GM21381 (cell line): ENCODE measurements around the gene ZFX.
"Not testable (repeated sequence)": the region's sequence is repeated elsewhere in the genome, so short reads cannot be mapped to it uniquely, and the experiment has no call there.

ENCODE experiments used
- ATAC-seq: cut with Tn5 transposase; IDR thresholded peaks from one replicate; pipeline ENCODE4 v1.9.1; 2021; ENCODE audit warnings: mild to moderate bottlenecking, moderate library complexity; ENCODE audit not compliant: unreplicated experiment

Gene ZFX

DNA sequence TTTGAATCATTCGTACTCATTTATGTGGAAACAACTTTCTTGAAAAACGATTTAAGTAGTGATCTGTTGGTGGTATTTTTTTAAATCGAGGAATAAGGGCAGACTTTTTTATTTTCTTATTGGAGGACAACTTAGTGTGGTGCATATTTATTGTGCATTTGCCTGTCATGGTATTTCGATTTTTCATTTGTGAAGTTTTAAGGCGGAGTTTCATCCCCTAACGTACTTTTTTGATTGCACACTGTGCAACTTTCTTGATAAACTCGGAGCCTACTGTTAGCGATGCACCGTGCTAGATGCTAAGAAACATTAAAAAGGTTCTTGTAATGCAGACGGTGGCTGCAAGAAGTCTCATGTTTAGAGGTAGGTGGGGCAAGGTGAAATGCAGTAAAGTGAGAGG, 1.4 kb downstream of the ZFX start:
- ATAC-seq = no peak

DNA sequence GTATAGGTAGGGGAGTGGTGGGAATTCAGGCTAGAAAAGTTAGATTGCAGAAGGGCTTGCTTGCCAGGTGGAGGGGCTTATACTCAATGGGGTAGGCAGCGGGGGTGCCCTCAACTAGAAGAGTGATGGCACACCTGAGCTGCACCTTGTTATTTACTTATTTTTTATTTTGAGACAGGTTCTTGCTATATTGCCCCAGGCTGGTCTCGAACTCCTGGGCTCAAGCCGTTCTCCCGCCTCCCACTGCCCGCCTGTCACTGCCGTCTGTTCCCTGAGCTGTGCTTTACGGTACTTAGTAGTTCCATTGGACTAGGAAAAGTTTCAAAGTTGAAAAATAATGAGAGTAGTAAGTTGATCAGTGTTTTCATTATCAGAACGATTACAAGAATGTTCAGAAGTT, 2.0 kb downstream of the ZFX start:
- ATAC-seq = no peak

- no peak for ATAC-seq
These were observed 3.8 kb downstream of the ZFX start for GRCh38 chrX:24153178-24153795.

DNA sequence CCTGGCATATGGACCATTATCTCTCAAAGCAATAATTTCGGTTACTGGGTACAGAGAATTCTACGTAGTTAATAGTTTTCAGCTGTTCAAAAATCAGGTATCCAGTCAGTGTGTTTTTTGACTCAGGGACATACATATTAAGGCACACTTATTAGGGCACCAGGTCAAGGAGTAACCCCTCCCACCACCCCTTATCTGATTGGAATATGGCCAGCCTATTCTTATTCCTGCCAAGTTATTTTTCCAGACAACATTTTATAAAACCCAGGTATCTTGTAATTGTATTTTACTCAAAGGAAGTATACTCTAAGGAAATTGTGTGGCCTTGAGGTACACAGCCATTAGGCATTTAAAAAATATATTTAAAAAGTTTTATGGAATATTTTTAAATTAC, 4.3 kb downstream of the ZFX start:
- no peak for ATAC-seq

GRCh38 chrX:24154490-24155034, 5.0 kb downstream of the ZFX start:
- no peak for ATAC-seq

DNA sequence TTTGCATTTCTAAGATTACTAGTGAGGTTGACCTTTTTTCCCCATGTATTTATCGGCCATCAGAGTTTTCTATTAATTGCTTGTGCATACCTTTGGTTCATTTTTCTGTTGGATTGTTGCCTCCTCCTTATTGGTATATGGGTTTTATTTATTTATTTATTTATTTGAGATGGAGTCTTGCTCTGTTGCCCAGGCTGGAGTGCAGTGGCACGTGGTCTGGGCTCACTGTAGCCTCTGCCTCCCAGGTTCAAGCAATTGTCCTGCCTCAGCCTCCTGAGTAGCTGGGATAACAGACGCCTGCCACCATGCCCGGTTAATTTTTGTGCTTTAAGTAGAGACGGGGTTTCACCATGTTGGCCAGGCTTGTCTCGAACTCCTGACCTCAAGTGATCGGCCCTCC, 6.2 kb downstream of the ZFX start:
- not testable (repeated sequence) for ATAC-seq

DNA sequence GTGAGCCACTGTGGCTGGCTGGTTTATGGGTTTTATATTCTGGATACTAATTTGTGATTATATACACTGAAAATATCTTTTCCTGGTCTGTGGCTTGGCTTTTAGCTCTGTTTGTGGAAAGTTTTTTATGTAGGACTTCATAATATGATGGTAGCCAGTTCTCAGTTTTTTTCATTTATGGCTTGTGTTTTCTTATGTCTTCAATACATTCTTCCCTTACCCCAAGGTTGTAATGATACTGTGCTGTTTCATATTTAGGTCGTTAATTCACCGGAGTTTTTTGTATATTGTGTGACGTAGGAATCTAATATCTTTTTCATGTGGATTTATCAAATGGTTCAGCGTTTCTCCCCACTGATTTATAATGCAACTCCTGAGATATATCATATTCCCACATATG, 6.6 kb downstream of the ZFX start:
- no peak for ATAC-seq

GRCh38 chrX:24158881-24159280, 9.4 kb downstream of the ZFX start:
- ATAC-seq = no peak

GRCh38 chrX:24166078-24166477, 16.5 kb downstream of the ZFX start:
- ATAC-seq = no peak

GRCh38 chrX:24167719-24168472, 18.4 kb downstream of the ZFX start:
- no peak for ATAC-seq

GRCh38 chrX:24168807-24169206, 19.3 kb downstream of the ZFX start:
- ATAC-seq = peak; percentile 65

DNA sequence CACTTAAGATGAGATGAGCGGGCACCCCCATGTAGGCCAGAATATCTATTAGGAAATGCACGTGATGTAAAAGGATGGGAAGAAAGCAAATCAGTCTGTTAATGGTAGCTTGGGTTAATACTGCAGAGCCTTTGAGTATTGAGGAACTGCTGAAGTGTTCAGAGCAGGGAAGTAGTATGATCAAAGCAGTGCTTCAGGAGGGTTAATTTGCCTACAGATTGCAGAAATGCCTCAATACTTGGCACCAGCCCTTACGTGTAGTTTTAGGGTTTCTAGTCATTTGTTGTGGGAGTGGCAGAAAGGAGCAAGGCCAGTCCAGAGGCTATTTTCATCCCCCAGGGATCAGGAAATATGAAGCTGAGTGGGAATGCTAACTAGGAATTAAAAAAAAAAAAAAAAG, 19.7 kb downstream of the ZFX start:
- ATAC-seq = peak; percentile 64

DNA sequence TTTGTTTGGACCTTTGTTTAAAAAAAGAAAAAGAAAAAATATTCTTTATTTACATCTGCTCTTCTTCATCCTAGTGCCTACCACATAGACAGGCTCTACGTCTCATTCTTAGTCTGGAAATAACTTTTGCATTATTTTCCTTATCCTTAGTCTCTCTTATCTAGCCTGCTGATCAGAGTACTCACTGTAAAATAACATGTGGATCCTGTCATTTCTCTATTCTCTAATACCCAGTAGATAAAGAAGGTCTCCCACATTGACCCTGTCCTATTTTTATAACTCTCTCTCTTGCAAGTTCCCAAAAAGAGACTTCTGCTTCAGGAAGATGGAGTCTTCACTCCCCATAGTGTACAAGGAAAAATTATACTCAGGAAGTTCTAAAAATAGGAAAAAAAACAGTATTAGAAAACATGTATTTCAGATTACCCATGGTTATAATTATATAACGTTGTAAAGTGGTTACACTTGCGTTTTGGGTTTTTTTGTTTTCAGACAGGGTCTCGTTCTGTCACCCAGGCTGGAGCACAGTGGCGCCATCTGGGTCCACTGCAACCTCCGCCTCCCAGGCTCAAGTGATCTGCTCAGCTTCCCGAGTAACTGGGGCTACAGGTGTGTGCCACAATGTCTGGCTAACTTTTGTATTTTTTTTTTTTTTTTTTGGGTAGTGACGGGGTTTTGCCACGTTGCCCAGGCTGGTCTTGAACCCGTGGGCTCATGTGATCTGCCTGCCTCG, 23.8 kb downstream of the ZFX start:
- ATAC-seq = no peak

DNA sequence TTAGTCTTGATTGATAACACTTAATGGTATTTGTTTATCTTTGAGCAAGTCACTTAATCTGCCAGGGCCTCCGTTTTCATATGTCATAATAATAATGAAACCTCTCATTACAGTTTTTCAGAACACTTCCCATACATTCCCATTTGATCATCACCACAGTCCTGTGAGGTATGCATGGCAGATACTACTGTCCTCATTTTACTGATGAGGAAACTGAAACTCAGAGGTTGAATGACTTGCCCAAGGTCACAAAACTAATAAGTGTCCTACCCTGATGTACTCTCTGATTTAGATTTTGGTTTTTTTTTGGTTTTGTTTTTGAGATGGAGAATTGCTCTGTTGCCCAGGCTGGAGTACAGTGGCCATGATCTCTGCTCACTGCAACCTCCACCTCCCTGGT, 25.7 kb downstream of the ZFX start:
- no peak for ATAC-seq

GRCh38 chrX:24178441-24178840, 28.9 kb downstream of the ZFX start:
- no peak for ATAC-seq

DNA sequence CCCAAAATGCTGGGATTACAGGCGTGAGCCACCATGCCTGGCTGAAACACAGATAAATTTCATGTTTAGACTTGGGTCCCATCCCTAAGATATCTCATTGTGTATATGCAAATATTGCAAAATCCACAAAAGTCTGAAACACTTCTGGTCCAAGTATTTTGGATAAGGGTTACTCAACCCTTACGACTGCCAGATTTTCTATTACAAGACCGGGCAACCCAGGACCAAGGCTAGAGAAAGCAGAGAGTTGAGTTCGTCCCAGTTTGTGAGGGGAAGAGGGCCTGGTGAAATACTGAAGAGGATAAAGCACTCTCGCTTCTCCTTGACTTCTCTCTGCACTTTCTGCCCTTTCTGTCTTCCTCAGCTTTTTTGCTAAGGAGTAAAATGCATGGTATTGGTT, 34.5 kb downstream of the ZFX start:
- no peak for ATAC-seq

DNA sequence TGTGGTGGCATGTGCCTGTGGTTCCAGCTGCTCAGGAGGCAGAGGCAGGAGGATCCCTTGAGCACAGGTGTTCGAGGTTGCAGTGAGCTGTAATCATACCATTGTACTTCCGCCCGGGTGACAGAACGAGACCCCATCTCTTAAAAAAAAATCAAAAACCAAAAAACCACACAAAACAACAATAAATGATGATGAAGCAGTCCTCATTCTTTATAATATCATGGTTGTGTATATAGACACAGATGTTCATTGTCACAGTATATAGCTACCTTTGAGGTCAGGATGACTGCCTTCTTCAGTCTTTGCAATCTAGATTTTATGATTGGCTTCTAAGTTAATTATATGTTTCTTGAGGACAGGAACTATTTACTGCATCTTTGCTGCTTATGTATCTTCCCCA, 37.0 kb downstream of the ZFX start:
- ATAC-seq = no peak

GRCh38 chrX:24186986-24187385, 37.5 kb downstream of the ZFX start:
- no peak for ATAC-seq

DNA sequence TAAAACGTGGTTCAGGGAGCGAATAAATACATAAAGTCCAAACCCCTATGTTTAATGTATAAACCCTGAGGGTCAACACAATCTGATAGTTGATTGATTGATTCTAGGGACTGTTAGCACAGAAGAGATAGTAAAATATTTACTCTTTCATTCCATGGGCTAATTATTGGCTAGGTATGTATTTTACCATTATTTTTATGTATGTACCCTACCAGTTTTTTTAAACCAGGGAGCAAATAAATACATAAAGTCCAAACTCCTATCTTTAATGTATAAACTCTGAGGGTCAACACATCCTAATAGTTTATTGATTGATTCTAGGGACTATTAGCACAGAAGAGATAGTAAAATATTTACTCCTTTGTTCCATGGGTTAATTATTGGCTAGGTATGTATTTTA, 40.0 kb downstream of the ZFX start:
- ATAC-seq = no peak

DNA sequence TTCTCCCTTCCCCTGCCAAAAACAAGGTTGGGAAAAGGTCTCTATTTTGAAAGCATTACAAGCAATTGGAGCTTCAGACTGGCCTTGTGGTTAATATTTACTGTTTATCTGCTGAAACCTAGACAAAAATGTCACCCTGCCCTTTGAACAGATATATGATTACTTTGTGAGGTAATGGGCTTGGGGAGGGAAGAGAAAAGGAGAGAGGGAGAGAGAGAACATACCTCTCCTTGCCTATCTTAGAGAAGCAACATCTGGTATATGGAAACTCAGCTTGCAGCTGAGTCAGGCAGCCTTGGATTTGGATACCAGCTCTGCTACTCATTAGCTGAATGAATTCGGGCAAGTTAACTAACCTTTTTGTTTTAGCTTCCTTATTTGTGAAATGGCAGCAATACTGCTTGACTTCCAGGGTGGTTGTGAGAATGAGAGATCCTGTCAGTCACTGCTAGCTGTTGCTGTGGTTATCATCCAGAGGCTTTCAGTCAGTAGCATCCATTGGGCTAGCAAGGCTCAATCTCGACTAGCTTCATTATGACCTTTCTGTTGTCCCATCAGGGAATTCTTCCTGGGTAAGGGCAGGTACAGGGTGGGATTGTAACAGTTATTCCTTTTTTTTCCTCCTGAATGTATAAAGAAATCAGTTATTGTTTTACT, 41.1 kb downstream of the ZFX start:
- ATAC-seq = no peak

DNA sequence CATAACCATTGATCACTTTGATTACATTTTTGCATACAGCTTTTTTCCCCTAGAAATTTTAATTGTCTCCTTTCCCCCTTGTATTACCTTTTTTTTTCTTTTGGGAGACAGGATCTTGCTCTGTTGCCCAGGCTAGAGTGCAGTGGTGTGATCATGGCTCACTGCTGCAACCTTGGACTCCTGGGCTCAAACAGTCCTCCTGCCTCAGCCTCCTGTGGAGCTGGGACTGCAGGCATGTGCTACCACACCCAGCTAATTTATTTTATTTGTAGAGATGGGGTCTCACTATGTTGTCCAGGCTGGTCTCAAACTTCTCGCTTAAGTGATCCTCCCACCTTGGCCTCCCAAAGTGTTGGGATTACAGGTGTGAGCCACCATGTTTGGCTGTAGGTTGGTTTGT, 47.0 kb downstream of the ZFX start:
- ATAC-seq = no peak
